Kidney (tissue), 14 donors: ENCODE measurements around the gene TAGLN2. TPM values are rescaled to one million over a fixed set of nuclear protein-coding genes. Genes with fewer than 3 reads are reported as not detected.
"Not testable (repeated sequence)": the region's sequence is repeated elsewhere in the genome, so short reads cannot be mapped to it uniquely, and the experiment has no call there.

Experiments
- DNase-seq, 5 donors: peaks; one replicate each; pipeline ENCODE4 v3.0.0-alpha.2; 2013 to 2020
- FAIRE-seq: peaks from 2 replicates; lab custom pipeline; 2012; peaks lifted over from hg19 to GRCh38; lab: Jason Lieb, UNC
- H3K27ac ChIP-seq, 2 donors: one replicate each; pipeline ENCODE4 v1.7.0; 2013; ENCODE audit warnings: low read depth in 2 of 2, low read length in 2 of 2, inconsistent platforms in 1 of 2
- H3K27me3 ChIP-seq: one replicate; pipeline ENCODE4 v1.7.1; 2013; ENCODE audit warnings: low read length, inconsistent platforms; ENCODE audit not compliant: control insufficient read depth, insufficient read depth
- H3K36me3 ChIP-seq, 3 donors: one replicate each; pipeline versions ENCODE4 v1.7.0 to v1.7.1; 2013; ENCODE audit warnings: low read length in 3 of 3, control low read depth in 1 of 3, inconsistent platforms in 1 of 3; ENCODE audit not compliant: insufficient read depth in 3 of 3, control insufficient read depth in 2 of 3
- H3K4me1 ChIP-seq, 3 donors: one replicate each; pipeline versions ENCODE4 v1.7.0 to v1.7.1; 2013; ENCODE audit warnings: low read length in 3 of 3, inconsistent platforms in 1 of 3, low read depth in 1 of 3; ENCODE audit not compliant: control insufficient read depth in 2 of 3, insufficient read depth in 2 of 3
- H3K4me3 ChIP-seq, 3 donors: one replicate each; pipeline versions ENCODE4 v1.7.0 to v1.8.1; 2013; ENCODE audit warnings: low read length in 3 of 3, control low read depth in 1 of 3, inconsistent platforms in 1 of 3
- H3K9ac ChIP-seq, 3 donors: one replicate each; pipeline versions ENCODE4 v1.7.0 to v1.7.1; 2013; ENCODE audit warnings: low read length in 3 of 3, control low read depth in 1 of 3, inconsistent platforms in 1 of 3
- H3K9me3 ChIP-seq, 3 donors: one replicate each; pipeline versions ENCODE4 v1.7.0 to v1.7.1; 2013; ENCODE audit warnings: low read length in 3 of 3, control low read depth in 1 of 3, inconsistent platforms in 1 of 3; ENCODE audit not compliant: control insufficient read depth in 2 of 3, insufficient read depth in 1 of 3
- CTCF ChIP-seq: IDR thresholded peaks from 3 replicates; pipeline ENCODE4 v1.5.1; 2012; ENCODE audit warnings: mild to moderate bottlenecking, moderate library complexity, borderline replicate concordance; ENCODE audit not compliant: insufficient read depth; ENCODE audit errors: extremely low read depth
- intact Hi-C: fragments of 100-400 bp; cut with DNase I; formaldehyde crosslinking; loops from one replicate; pipeline ENCODE4 v1.11.1; 2022
- polyA plus RNA-seq: library from polyadenylated mRNA; stranded (reverse); fragments of 350-450 nt; fragmentation: Illumina TruSeq; extraction: RNeasy Lipid Tissue Mini Kit (QIAGEN cat#74804); gene quantifications from one replicate; pipeline ENCODE4 v1.2.3, GENCODE V29; 2014; ENCODE audit warnings: low read depth, low replicate concordance; ENCODE audit not compliant: insufficient read depth
- total RNA-seq: library from RNA; stranded (reverse); fragmentation: NEBNext Ultra II Directional; extraction: Animal tissue kit (Norgen Biotek cat#: 25700); gene quantifications from one replicate; pipeline ENCODE4 v1.2.1, GENCODE V29; 2021
- donor health status: control.
- donor health status: control.
- donor health status: control.
- donor health status: control.
- donor health status: control.
- donor health status: DM: yes; HTN: yes; CAD: no.
- donor health status: Normal renal cell carcinoma (clear cell type).

TAGLN2 gene
- total and polyA plus RNA-seq, 2 donors from 2014 or later: 223 to 358 TPM

GRCh38 chr1:159911326-159912070 lies 13.8 kb downstream of the TAGLN2 start:
- intact Hi-C loops: no loop called here
- H3K27me3 ChIP-seq: no peaks in the 10 kb centered on the region
- H3K36me3 ChIP-seq: no peaks in the 10 kb centered on the region
- H3K9me3 ChIP-seq: no peaks in the 10 kb centered on the region
- no peak for TF ChIP-seq CTCF
- peak overlapping the region in 1 of 2 donors; percentile 25 for H3K27ac ChIP-seq
- DNase-seq (no peak), FAIRE-seq (no peak)
- peaks cover 0 to 18% (median 0%) of the 10 kb centered on the region in 3 donors for H3K4me1 ChIP-seq
- H3K4me3 ChIP-seq: no peak overlapping the region
- no peak overlapping the region for H3K9ac ChIP-seq

- intact Hi-C loops: no loop called here
- TF ChIP-seq CTCF: no peak
- Histone ChIP-seq H3K27me3 (no peaks in the 10 kb centered on the region), H3K9ac (no peak overlapping the region), H3K27ac (no peak overlapping the region), H3K4me3 (no peak overlapping the region), H3K36me3 (no peaks in the 10 kb centered on the region), H3K9me3 (no peaks in the 10 kb centered on the region), H3K4me1 (peaks cover 0 to 9% (median 0%) of the 10 kb centered on the region in 3 donors)
- no peak for DNase-seq
- no peak for FAIRE-seq
Measured at GRCh38 chr1:159908031-159908940, 17.0 kb downstream of the TAGLN2 start.

- Histone ChIP-seq H3K4me1 (peaks cover 0 to 9% (median 0%) of the 10 kb centered on the region in 3 donors), H3K27ac (no peak overlapping the region)
- no peak for FAIRE-seq
Measured at GRCh38 chr1:159906960-159907359, 18.3 kb downstream of the TAGLN2 start.

GRCh38 chr1:159904036-159904435 lies 21.3 kb downstream of the TAGLN2 start:
- peaks cover 0 to 15% (median 5%) of the 10 kb centered on the region in 3 donors for H3K4me1 ChIP-seq
- intact Hi-C loops, FAIRE-seq, H3K9ac ChIP-seq, H3K27me3 ChIP-seq, H3K27ac ChIP-seq, DNase-seq, H3K36me3 ChIP-seq, H3K9me3 ChIP-seq, H3K4me3 ChIP-seq: not testable (repeated sequence)

More at GRCh38 chr1:159906960-159907359, 18.3 kb downstream of the TAGLN2 start:
- Histone ChIP-seq H3K36me3 (no peaks in the 10 kb centered on the region), H3K9me3 (no peaks in the 10 kb centered on the region), H3K9ac (no peak overlapping the region), H3K4me3 (no peak overlapping the region), H3K27me3 (no peaks in the 10 kb centered on the region)
- intact Hi-C loops: no loop called here
- DNase-seq: no peak
- no peak for TF ChIP-seq CTCF
